NB4 (cell line): Measurements from ENCODE around the gene CERS3.
"Not testable (repeated sequence)": the region's sequence is repeated elsewhere in the genome, so short reads cannot be mapped to it uniquely, and the experiment has no call there.

Experiments
- DNase-seq: peaks from one replicate; pipeline ENCODE4 v3.0.0; 2010; ENCODE audit warnings: low read depth
- H3K4me3 ChIP-seq: one replicate; pipeline ENCODE4 v1.5.1; 2011; ENCODE audit warnings: mild to moderate bottlenecking, low read depth, low read length, moderate library complexity
- MAX ChIP-seq: IDR thresholded peaks from 2 replicates; pipeline ENCODE4 v1.6.1; 2011; ENCODE audit warnings: low read depth, low read length
- MYC ChIP-seq: IDR thresholded peaks from 2 replicates; pipeline ENCODE4 v1.6.1; 2011; ENCODE audit warnings: low read depth, low read length
- POLR2A ChIP-seq: IDR thresholded peaks from 2 replicates; pipeline ENCODE4 v1.6.1; 2011; ENCODE audit warnings: mild to moderate bottlenecking; ENCODE audit not compliant: insufficient read length; ENCODE audit errors: extremely low read depth
- TF ChIP-seq, protein P1 (sequence below): IDR thresholded peaks from one replicate; pipeline ENCODE4 v1.5.1; 2012; ENCODE audit warnings: low read depth, low read length

CERS3 gene

DNA sequence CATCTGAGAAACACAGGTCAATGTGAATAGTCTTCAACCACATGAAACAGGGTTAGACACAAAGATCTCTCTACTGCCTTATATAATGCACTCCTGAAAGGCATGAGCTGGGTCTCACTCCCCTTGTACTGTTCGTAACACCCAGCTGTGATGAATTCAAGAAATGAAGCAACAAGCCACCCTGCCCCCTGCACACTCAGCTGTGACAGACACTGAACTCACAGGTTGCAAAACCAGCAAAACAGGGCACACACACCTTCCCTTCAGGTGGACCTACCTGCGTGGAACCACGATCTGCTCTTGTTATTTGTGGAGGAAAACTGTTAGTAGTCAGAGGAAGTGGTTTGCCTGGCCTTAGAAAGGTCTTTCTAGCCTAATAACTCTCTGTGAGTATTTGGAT, 64.5 kb downstream of the CERS3 start:
- H3K4me3 ChIP-seq, result no peak overlapping the region
- no peak for TF ChIP-seq MAX
- TF ChIP-seq, protein P1, sequence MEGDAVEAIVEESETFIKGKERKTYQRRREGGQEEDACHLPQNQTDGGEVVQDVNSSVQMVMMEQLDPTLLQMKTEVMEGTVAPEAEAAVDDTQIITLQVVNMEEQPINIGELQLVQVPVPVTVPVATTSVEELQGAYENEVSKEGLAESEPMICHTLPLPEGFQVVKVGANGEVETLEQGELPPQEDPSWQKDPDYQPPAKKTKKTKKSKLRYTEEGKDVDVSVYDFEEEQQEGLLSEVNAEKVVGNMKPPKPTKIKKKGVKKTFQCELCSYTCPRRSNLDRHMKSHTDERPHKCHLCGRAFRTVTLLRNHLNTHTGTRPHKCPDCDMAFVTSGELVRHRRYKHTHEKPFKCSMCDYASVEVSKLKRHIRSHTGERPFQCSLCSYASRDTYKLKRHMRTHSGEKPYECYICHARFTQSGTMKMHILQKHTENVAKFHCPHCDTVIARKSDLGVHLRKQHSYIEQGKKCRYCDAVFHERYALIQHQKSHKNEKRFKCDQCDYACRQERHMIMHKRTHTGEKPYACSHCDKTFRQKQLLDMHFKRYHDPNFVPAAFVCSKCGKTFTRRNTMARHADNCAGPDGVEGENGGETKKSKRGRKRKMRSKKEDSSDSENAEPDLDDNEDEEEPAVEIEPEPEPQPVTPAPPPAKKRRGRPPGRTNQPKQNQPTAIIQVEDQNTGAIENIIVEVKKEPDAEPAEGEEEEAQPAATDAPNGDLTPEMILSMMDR, result no peak
- no peak for TF ChIP-seq POLR2A
- TF ChIP-seq MYC, result no peak
- DNase-seq, result no peak

DNA sequence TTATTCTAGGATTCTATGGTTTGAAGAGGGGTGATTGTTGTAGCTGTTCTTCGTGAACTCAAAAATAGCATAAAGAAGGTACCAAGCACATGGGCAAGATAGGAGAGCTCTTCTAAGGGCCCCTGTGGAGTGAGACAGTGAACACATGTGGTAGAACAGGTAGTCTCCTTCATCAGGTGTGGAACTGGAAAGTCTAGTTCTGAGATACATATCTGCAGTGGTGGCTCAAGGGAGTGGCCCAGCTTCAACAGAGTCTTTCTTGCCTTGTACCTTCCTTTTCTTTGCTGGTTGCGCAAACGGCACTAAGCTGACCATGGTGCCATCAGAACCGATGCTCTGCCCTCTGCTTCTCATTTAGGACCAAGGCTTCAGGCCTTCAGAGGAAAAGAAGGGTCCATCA, 65.2 kb downstream of the CERS3 start:
- TF ChIP-seq, protein P1, result no peak
- no peak for TF ChIP-seq MYC
- TF ChIP-seq MAX, result no peak
- TF ChIP-seq POLR2A, result no peak
- no peak for DNase-seq
- H3K4me3 ChIP-seq, result no peak overlapping the region

DNA sequence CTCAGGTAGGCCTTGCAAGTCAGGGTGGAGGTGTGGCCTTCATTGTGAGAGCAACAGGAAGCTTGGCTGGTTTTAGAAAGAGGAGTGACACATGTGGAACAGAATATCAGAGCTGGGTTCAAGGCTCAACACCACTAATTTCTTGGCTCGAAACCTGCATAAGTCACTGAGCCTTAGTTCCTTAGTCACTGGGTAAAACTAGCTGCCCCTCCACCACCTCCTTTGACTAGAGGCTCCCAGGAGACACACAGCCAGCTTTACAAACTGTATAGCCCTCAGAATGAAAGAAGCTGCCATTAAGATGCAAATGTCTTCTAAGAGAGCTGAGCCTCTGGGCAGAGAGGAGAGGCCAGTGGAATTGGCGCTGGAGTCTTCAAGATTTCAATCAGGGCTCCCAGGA, 67.7 kb downstream of the CERS3 start:
- H3K4me3 ChIP-seq, result no peak overlapping the region
- TF ChIP-seq, protein P1, result no peak
- no peak for TF ChIP-seq POLR2A
- TF ChIP-seq MAX, result no peak
- no peak for TF ChIP-seq MYC
- DNase-seq, result no peak

DNA sequence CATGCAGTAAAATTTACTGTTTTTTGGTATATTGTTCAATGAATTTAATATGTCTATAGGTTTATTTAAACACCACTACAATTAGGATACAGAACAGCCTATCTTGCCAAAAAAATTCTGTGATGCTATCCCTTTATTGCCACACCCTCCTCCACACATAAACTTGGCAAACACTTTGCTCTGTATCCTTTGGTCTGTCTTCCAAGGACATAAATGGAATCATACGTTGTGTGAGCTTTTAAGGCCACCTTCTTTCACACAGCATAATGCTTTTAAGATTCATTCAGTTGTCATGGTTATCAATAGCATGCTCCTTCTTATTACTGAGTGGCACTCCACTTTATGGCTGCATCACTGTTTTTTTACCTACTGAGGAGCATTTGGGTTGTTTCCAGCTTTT, 71.5 kb downstream of the CERS3 start:
- H3K4me3 ChIP-seq, result no peak overlapping the region
- no peak for TF ChIP-seq POLR2A
- TF ChIP-seq MYC, result no peak
- TF ChIP-seq, protein P1, result no peak
- no peak for TF ChIP-seq MAX
- DNase-seq, result no peak

GRCh38 chr15:100454148-100454547, 74.6 kb downstream of the CERS3 start:
- TF ChIP-seq MAX, result no peak
- no peak for TF ChIP-seq POLR2A
- no peak for TF ChIP-seq MYC
- TF ChIP-seq, protein P1, result no peak
- DNase-seq, result no peak

GRCh38 chr15:100448481-100448880, 80.3 kb downstream of the CERS3 start:
- DNase-seq, result no peak
- H3K4me3 ChIP-seq, result no peak overlapping the region
- TF ChIP-seq POLR2A (no peak), MAX (no peak), MYC (no peak)
- TF ChIP-seq, protein P1, result no peak

More at GRCh38 chr15:100454148-100454547, 74.6 kb downstream of the CERS3 start:
- no peak overlapping the region for H3K4me3 ChIP-seq

DNA sequence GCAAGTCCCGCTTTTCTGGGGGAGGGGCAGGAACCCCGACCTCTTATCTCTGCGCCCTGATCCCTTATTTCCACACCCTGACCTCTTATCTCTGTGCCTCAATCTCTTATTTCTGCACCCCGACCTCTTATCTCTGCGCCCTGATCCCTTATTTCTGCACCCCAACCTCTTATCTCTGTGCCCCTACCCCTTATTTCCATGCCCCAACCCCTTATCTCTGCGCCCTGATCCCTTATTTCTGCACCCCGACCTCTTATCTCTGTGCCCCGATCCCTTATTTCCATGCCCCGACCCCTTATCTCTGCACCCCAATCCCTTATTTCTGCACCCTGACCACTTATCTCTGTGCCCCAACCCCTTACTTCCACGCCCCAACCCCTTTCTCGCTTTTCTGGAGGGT, 87.7 kb downstream of the CERS3 start:
- not testable (repeated sequence) for DNase-seq, H3K4me3 ChIP-seq
